ENCODE measurements around the gene UBE2H.
"Not testable (repeated sequence)": the region's sequence is repeated elsewhere in the genome, so short reads cannot be mapped to it uniquely, and the experiment has no call there.

UBE2H gene

GRCh38 chr7:129828078-129828762 is 124.5 kb downstream of the UBE2H start:
- no peaks in the 10 kb centered on the region for H4K20me1 ChIP-seq (ENCODE audit: insufficient read depth, low read length, poor library complexity, severe bottlenecking)
- H3K4me1 ChIP-seq (ENCODE audit: insufficient read depth, low read length, poor library complexity, severe bottlenecking) = peaks cover 9% of the 10 kb centered on the region
- no peak overlapping the region for H2AFZ ChIP-seq (ENCODE audit: low read length)
- H3K9me2 ChIP-seq (replicated peaks; ENCODE audit: low read depth, low read length) = no peaks in the 10 kb centered on the region
- no peak overlapping the region for H3K4me3 ChIP-seq (ENCODE audit: low read length, poor library complexity, severe bottlenecking)
- no peaks in the 10 kb centered on the region for H3K79me2 ChIP-seq (ENCODE audit: insufficient read depth, low read length)
- no peaks in the 10 kb centered on the region; the same call in 1 of the 2 replicates for H3K36me3 ChIP-seq (ENCODE audit: insufficient read depth, low read length)
- no peak overlapping the region for H3K9ac ChIP-seq (ENCODE audit: low read depth, low read length, poor library complexity, severe bottlenecking)
- TF ChIP-seq EZH2phosphoT487 (IDR thresholded peaks at IDR 0.05; ENCODE audit: borderline replicate concordance) = no peak
- TF ChIP-seq, protein P1, sequence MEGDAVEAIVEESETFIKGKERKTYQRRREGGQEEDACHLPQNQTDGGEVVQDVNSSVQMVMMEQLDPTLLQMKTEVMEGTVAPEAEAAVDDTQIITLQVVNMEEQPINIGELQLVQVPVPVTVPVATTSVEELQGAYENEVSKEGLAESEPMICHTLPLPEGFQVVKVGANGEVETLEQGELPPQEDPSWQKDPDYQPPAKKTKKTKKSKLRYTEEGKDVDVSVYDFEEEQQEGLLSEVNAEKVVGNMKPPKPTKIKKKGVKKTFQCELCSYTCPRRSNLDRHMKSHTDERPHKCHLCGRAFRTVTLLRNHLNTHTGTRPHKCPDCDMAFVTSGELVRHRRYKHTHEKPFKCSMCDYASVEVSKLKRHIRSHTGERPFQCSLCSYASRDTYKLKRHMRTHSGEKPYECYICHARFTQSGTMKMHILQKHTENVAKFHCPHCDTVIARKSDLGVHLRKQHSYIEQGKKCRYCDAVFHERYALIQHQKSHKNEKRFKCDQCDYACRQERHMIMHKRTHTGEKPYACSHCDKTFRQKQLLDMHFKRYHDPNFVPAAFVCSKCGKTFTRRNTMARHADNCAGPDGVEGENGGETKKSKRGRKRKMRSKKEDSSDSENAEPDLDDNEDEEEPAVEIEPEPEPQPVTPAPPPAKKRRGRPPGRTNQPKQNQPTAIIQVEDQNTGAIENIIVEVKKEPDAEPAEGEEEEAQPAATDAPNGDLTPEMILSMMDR (conservative IDR thresholded peaks at IDR 0.05; ENCODE audit: low read length) = no peak
- no peak overlapping the region for H3K4me2 ChIP-seq (ENCODE audit: low read depth, low read length, poor library complexity, severe bottlenecking)
- no peaks in the 10 kb centered on the region for H3F3A ChIP-seq (ENCODE audit: low read depth)
- no peaks in the 10 kb centered on the region for H3K27me3 ChIP-seq (ENCODE audit: insufficient read depth, low read length, poor library complexity, severe bottlenecking)
- no peaks in the 10 kb centered on the region for H3K9me3 ChIP-seq (ENCODE audit: insufficient read depth, low read depth, low read length)

DNA sequence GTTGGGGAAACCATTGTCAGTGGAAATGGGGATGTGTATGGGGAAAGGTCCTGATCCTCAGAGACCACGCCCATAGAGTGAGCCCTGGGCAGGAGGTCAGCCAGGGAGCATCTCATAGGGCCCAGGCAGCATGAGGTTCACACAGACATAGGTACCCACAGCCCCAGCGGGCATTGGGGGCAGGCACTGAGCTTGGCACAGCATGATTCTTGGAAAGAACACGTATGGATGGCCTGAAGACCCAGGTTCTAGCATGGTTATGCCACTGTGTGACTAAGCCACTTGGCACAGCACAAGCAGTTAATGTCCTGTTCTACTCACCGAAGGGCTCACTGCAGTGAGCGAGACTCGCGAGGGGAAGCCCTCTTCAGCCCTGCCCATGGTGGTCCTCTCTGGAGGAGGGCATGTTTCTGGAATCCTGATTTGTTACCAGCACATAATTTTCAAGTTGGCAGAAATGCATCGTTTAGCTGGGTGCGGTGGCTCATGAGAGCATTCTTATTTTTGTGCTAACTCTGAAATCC is 125.2 kb downstream of the UBE2H start:
- H3K36me3 ChIP-seq (ENCODE audit: insufficient read depth, low read length) = no peaks in the 10 kb centered on the region; the same call in 1 of the 2 replicates
- H4K20me1 ChIP-seq (ENCODE audit: insufficient read depth, low read length, poor library complexity, severe bottlenecking) = no peaks in the 10 kb centered on the region
- H3K9me3 ChIP-seq (ENCODE audit: insufficient read depth, low read depth, low read length) = no peaks in the 10 kb centered on the region
- no peaks in the 10 kb centered on the region for H3F3A ChIP-seq (ENCODE audit: low read depth)
- H3K79me2 ChIP-seq (ENCODE audit: insufficient read depth, low read length) = no peaks in the 10 kb centered on the region
- no peak overlapping the region for H2AFZ ChIP-seq (ENCODE audit: low read length)
- no peak overlapping the region for H3K4me3 ChIP-seq (ENCODE audit: low read length, poor library complexity, severe bottlenecking)
- H3K4me1 ChIP-seq (ENCODE audit: insufficient read depth, low read length, poor library complexity, severe bottlenecking) = peaks cover 9% of the 10 kb centered on the region
- no peak overlapping the region for H3K4me2 ChIP-seq (ENCODE audit: low read depth, low read length, poor library complexity, severe bottlenecking)
- TF ChIP-seq, protein P1 (conservative IDR thresholded peaks at IDR 0.05; ENCODE audit: low read length) = no peak
- no peak for TF ChIP-seq EZH2phosphoT487 (IDR thresholded peaks at IDR 0.05; ENCODE audit: borderline replicate concordance)
- no peaks in the 10 kb centered on the region for H3K27me3 ChIP-seq (ENCODE audit: insufficient read depth, low read length, poor library complexity, severe bottlenecking)
- no peaks in the 10 kb centered on the region for H3K9me2 ChIP-seq (replicated peaks; ENCODE audit: low read depth, low read length)
- no peak overlapping the region for H3K9ac ChIP-seq (ENCODE audit: low read depth, low read length, poor library complexity, severe bottlenecking)

GRCh38 chr7:129826895-129827294 is 125.9 kb downstream of the UBE2H start:
- H3K4me1 ChIP-seq (ENCODE audit: insufficient read depth, low read length, poor library complexity, severe bottlenecking) = not testable (repeated sequence)

More at GRCh38 chr7:129826895-129827294, 125.9 kb downstream of the UBE2H start:
- H3F3A ChIP-seq (ENCODE audit: low read depth); H2AFZ ChIP-seq (ENCODE audit: low read length); H3K4me2 ChIP-seq (ENCODE audit: low read depth, low read length, poor library complexity, severe bottlenecking); H3K9ac ChIP-seq (ENCODE audit: low read depth, low read length, poor library complexity, severe bottlenecking); H4K20me1 ChIP-seq (ENCODE audit: insufficient read depth, low read length, poor library complexity, severe bottlenecking); H3K4me3 ChIP-seq (ENCODE audit: low read length, poor library complexity, severe bottlenecking); H3K9me2 ChIP-seq (replicated peaks; ENCODE audit: low read depth, low read length); H3K9me3 ChIP-seq (ENCODE audit: insufficient read depth, low read depth, low read length); H3K36me3 ChIP-seq (ENCODE audit: insufficient read depth, low read length); H3K27me3 ChIP-seq (ENCODE audit: insufficient read depth, low read length, poor library complexity, severe bottlenecking); H3K79me2 ChIP-seq (ENCODE audit: insufficient read depth, low read length): not testable (repeated sequence)

All from Loucy (cell line).